Measurements from ENCODE around the gene DDOST. TPM values are rescaled to one million over a fixed set of nuclear protein-coding genes. Genes with fewer than 3 reads are reported as not detected.
A peak's percentile ranks its signal among the peaks of the same experiment; 100 is the strongest.

Gene DDOST
- polyA plus RNA-seq, 5 donors, result 210 to 229 (median 215) TPM

DNA sequence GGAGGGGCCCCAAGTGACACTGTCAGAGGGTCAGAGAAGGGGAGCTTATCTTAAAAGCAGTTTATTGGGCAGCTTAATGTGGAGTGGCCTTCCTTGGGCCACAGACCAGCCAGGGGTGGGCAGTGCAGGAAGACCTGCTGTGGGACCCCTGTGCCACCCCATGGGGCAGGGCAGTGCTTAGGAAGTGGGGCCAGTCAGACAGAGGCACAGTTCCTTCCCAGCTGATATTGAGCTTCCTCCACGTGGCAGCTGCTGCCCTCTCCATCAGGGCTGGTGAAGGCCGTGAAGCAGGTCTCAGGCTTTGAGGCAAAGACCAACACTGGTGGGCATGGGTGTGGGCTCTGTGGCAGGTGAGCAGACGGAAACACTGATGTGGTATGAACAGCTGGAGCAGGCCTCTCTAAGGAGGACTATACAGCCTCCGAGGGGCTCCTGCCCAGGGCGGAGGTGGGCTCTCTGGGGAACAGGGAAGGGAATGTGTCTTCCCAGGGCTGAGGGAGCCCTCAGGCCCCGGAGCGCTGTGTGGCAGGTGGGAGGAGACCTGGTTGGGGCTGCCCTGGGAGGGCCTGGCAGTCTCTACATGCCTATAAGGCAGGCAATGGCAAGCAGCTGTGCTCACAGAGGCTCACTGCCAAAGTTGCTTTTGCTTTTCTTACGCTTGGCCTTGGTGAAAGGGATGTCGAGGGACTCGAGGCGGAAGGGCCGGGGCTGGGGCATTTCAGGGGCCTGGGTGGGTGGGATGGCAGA is 3.0 kb upstream of the DDOST start:
- DNase-seq, result no peak

DNA sequence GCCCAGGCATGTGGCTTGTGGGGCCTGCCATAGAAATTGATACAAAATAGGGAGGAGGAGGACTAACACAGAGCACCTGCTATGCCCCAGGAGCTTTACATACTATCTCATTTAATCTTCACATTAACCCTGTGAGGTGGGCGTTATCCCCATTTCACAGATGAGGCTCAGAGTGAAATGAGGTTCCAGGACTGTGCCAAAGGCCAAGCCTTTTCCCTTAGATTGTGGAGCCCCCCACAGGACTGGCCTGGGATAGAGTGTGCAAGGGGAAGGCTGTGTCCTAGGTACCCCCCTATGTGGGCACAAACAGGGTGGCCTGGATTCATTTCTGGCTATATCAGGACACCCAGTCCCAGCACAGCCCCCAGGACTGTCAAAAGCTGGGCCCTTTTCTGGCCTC is 2.2 kb upstream of the DDOST start:
- DNase-seq, result no peak

DNA sequence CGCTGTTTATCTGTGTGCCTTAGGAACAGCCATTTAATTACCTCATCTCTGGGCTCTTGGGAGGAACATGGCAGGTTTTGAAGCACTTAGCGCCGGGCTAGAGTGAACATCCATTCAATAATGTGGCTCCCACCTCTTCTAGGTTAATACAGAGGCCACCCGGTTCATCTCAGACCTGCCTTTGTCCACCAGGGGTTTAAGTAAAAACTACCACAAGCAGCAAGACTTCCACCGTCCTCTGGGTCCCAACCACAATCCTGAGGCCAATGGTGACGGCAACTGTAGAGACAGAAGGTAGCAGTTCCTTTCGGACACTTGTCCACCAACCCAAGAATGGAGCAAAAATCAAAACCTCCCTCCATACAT is 924 bp upstream of the DDOST start:
- no peak for DNase-seq

DNA sequence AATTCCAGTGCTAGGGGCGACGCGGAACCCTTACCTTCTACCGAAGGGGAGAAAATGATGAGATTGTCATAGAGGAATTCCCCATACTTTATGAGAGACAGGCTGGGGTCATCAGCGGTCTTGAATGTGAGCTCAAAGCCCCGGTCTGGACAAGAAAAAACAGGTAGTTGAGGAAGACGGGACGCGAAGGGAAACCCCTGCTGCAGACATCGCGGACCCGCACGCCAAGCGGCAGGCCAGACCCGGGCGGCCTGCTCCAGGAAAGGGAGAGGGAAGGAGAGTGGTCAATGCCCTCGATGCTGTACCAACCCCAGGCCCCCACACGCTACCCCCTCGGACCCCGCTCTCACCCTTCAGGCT is 342 bp downstream of the DDOST start:
- DNase-seq, result no peak

DNA sequence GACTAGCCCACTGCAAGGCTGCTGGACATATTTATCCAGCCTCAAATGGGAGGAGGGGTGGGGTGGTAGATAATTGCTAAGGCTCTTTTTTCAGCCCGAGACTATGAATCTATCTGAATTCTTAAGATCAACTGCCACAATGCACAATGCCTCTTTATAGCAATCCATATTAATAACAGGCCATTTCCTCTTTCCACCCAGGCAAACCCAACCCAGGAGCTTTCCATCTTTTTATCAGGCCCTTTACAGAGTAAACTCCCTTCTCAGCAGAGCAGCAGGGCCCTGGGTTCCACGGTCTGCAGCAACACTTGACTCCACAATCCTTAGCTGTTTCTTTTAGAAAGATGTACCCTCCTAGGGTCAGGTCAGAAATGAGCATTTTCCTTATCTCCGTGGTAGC is 806 bp downstream of the DDOST start:
- no peak for DNase-seq

DNA sequence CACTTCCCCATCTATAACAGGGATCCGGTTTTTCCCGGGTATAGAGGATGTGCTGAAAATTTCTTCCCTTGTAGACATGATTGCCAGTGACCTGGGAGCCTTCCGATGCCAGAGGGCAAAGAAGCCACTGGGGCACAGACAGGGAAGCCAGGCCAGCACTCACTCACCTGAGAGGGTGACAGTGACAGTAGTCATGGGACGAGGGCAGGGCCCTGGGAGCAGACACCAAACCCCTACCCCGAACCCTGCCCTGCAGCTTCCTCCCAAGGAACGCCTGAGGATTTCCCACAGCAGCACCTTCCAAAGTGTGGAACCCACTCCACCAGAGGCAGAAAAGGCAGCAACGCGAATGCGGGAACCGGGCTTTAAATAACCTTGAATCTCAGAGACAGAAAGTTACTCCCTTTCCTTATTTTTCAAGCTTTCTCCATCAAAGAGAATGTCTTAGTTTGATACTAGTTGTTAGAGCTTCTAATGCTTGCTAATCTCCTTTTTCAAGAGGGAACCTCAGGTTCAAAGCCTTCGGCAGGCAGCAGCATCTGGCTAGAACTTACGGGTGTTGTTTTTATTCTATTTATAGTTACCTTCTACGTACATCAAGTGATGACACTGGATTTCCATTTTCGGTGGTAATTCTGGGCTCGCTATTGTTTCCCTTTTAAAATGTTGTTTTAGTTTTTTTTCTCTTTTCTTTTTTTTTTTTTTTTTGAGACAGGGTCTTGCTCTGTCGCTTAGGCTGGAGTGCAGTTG is 2.8 kb downstream of the DDOST start:
- no peak for DNase-seq

DNA sequence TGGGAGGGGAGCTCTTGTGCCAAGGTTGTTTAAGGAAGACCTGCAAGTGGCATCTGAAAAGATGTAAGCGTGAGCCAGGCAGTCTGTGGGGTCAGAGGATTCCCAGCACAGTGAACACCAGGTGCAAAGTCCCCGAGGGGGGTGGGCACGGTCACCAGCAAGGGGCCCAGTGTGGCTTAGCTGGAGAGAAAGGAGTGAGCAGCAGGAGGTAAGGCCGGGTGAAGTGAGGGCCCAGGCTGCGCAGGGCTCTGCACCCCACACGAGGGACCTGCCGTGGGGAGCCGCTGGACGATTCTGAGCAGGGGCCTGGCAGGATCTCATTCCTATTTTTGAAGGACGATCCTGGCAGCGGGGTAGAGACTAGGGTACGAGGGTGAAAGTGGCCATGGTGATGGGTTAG is 4.1 kb downstream of the DDOST start:
- DNase-seq, result no peak

DNA sequence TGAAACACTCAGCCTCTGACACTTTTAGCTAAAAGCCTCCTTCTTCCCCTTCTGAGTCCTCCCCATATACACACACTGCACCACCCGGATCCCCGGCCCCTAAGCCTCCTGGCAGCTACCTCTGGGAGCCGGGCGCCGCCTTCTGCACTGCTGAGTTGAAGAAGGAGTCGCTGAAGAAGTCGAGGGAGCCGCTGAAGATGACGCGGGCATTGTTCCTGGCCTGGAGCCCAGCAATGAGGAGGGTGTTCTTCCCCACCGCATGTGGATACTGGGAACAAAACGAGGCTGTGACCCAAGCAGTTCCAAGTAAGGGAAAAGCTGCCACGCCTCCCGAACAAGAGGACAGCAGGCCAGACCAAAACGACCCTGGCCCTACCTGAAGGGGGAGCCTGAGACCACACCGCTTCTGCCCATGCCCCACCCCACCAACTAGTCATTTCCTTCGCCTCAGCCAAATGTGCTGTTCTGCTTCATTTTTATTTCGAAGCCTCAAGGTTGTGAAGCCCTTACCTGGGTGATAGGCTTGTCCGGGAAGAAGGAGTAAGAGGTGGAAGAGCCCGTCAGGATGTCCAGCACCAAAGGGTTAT is 7.0 kb downstream of the DDOST start:
- no peak for DNase-seq

DNA sequence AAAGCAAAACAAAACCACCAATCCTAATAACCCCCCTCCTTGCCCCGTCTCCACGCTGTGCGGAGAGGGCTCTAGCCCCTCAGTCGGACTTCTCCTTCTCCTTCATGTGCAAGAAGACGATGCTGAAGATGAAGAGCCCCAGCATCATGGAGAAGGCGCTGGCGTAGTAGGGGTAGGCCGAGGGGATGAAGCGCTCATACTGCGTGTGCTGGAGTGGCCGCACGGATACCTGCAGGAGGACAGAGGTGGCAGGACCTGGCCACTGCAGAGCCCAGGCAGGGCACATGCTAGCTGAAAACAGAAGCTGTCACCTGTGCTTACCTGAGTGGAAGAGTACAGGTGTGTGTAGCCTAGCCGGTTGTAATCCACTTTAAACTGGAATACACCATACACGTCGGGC is 8.9 kb downstream of the DDOST start:
- no peak for DNase-seq

DNA sequence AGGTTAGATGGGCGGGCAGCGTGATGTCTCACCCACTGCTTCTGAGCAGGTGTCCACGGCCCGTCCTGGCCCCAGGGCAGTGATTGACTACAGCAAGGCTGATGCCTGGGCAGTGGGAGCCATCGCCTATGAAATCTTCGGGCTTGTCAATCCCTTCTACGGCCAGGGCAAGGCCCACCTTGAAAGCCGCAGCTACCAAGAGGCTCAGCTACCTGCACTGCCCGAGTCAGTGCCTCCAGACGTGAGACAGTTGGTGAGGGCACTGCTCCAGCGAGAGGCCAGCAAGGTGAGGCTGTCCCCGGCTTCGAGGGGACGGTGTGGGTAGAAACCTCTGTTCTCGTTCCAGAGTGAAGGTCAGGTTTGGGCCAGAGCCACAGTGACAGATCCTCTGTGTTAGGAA is 12.2 kb downstream of the DDOST start:
- DNase-seq, result no peak

DNA sequence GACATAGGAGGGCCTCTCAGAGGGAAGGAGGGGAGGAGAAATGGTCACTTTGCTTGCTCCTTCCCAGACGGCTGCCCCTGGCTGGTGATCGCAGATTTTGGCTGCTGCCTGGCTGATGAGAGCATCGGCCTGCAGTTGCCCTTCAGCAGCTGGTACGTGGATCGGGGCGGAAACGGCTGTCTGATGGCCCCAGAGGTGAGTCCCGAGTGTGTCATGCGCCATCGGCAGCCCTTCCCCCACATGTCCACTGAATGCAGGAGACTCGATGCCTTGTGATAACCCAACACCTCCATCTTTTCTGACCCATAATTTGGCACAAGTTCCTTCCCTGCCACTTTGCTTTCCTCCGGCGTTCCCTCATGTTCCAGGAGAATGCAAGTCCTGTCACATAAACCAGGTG is 12.7 kb downstream of the DDOST start:
- no peak for DNase-seq

DNA sequence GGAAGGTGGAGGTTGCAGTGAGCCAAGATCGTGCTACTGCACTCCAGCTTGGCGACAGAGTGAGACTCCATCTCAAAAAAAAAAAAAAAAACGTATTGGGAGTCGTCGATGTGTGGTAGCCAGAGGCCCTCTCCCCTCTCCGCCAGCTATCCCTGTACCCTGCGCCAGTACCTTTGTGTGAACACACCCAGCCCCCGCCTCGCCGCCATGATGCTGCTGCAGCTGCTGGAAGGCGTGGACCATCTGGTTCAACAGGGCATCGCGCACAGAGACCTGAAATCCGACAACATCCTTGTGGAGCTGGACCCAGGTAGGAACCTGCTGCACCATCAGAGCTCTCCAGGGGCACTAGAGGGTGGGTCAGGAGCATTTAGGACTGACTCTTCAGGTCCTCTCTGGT is 15.8 kb downstream of the DDOST start:
- DNase-seq, result no peak

DNA sequence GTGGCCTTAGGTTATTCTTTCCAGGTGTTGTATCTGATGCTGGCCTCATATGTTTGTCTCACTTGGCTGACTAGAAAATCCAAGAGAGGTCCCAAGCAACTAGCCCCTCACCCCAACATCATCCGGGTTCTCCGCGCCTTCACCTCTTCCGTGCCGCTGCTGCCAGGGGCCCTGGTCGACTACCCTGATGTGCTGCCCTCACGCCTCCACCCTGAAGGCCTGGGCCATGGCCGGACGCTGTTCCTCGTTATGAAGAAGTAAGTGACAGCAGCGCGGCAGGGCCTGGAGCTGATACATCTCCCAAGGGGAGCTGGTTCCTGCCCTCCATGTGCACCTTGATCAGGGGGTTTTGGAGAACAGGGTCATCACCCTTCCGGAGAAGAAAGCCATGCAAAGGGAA is 16.8 kb downstream of the DDOST start:
- no peak for DNase-seq

DNA sequence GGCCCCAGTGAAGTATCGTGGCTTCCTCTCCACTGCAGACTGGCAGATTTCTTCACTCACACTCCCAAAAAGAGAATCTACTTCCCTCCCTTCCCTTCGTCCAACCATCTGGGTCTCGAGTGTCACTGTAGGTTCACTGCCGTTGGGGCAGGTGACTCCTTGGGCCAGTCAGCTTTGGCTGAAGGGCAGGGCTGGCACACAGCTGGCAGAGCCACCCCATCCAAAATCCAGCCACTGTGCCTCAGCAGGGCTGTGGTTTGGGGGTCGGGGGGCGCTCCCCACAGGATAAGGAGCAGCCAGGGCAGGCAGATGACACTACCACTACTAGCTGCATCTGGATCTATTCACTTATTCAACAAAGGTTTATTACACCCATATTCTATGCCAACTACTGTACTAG is 18.1 kb downstream of the DDOST start:
- DNase-seq, result no peak

DNA sequence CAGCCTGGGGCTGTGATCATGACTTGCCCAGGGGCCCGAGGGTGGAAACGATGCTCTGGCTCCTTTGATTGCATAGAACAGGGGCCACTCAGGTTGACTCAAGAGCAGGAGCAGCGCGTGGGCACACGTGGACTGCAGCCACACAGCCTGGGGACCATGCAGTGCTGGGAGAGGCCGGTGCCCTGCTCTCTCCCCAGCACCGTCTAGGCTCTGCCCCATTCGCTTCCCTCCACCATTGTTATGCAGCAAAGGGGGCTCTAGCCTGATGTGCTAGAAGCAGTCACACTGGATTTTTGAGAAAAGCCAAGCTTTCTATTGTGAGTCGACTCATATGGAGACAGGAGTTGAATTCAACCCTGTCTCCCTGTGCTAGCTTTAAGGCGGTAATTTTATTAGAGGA is 19.2 kb downstream of the DDOST start:
- no peak for DNase-seq

DNA sequence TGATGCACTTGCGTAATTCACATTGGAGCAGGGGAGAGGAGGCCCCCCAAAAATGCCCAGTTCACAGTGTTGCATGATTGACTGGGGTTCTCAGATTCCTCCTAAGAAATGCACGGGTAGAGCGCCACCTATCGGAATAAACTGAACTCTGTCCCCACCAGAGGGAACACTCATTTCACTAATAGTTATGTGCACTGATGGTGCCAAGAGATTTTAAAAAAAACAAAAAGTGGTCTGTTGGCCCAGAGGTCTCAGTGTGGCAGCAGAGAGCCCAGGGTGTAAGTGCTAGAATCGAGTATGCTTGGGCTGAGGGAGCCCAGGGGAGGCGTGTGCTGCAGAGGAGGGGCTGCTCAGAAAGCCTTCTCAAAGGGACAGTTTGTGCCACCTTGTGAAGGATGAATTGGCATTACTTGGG is 21.0 kb downstream of the DDOST start:
- DNase-seq, result peak; percentile 11 to 24

DNA sequence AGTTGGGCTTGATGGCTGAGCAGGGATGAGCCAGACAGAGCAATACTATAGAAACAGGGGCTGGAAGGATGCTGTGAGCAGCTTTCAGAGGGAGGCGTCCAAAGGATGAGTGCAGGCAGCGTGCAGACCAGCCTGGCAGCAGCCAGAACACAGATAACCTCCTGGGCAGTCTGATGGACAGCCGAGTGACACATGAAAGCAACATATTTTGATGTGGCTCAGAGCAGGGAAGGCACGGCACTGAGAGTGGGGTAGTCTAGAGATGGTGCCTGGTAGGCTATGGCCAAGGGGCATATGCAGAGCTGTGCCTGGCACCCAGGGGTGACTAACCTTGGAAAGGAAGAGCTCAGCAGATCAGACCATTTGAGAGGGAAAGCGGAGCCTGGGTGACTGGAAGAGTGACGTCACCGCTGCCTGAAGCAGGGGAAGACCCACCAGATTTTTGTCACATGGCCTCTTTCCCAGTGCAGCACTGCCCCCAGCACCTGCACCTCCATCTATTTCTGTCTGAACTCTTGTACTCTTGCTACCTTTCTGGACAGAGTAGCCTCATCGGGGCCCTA is 24.3 kb downstream of the DDOST start:
- no peak for DNase-seq

DNA sequence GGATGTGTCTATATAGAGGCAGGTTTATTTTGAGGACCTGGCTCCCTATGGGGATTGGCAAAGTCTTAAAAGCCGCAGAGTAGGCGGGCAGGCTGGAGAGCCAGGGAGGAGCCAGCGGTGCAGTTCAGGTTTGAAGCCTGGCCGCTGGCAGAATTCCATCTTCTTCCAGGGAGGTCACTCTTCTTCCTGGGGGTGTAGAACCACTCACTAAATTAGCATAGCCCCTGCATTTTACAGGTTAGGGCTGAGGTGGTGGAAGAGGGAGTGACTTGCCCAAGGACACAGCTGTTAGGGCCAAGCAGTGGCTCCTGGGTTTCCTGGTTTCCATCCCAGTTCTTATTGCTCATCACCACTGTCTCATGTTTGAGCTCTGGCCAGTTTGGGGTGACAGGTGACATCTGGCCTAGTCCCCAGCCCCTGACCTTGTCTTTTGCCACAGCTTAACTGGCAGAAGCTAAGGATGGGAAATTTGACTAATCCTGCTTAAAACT is 26.5 kb downstream of the DDOST start:
- peak; percentile 12 to 17 for DNase-seq

DNA sequence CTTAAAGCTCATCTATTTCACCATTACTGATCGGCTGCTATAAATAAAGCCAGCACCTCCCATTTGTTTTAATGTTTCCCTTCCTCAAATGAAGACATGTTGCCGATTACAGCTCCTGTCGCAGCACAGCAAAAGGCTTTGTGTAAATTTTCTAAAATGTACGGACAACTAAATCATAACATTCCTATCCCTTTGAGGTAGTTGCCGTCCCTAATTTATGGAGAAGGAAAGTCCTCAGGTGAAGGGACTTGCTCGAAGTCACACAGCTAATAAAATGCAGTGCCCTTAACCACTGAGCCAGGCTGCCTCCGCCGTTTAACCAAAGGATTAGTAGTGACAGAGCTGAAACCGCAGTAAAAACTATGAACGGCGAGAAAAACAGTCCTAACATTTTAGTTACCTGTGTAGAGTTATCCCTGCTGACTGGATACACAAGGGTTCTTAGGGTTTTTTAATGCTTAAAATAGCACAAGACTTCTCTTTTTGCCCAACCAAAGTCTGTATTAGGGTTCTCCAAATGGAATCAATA is 27.0 kb downstream of the DDOST start:
- DNase-seq, result peak; percentile 7

DNA sequence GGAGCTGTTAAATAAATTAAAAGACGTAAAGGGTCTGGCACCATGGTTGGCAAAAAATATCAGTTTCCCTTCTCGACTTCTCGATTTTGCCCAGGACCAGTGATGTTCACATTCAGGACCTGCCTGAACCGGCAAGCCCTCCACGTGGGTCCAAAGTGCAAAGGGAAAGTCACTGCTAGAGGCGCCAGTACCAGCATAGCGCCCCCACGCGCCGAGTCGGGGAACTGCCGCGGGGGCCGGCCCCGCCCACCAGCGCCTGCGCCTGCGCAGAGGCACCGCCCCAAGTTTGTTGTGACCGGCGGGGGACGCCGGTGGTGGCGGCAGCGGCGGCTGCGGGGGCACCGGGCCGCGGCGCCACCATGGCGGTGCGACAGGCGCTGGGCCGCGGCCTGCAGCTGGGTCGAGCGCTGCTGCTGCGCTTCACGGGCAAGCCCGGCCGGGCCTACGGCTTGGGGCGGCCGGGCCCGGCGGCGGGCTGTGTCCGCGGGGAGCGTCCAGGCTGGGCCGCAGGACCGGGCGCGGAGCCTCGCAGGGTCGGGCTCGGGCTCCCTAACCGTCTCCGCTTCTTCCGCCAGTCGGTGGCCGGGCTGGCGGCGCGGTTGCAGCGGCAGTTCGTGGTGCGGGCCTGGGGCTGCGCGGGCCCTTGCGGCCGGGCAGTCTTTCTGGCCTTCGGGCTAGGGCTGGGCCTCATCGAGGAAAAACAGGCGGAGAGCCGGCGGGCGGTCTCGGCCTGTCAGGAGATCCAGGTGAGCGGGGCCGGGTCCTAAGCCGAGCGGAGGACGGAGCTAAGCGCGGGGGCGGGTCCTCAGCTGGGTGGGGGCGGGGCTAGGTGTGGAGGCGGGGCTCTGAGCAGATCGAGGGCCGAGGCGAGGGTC is 27.7 kb downstream of the DDOST start, which contains the start of gene PINK1:
PINK1 (plus strand) TSS at position 269 of the 875 bp plus-strand sequence; CDS start at position 360, 91 bp downstream.
- peak; percentile 69 to 74 for DNase-seq

DNA sequence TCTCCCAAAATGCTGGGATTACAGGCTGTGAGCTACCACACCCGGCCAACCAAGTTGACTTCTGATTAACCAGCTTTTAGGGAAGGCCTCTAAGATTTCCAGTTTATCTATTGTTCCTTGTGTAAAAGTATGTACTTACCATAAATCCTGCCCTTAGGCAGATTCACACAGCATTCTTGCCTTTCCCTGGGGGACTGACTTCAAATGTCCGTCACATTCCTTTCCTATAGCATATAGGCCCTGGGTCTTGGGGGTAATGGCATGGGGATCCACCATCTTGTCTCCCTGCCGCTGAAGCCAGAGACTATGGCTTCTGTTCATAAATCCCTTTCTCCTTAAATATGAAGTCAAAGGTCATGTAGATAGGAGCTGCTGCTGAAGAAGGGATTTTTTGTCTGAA is 28.8 kb downstream of the DDOST start:
- DNase-seq, result no peak
